Measurements from ENCODE around the gene PNKD.
A peak's percentile ranks its signal among the peaks of the same experiment; 100 is the strongest.

PNKD gene

DNA sequence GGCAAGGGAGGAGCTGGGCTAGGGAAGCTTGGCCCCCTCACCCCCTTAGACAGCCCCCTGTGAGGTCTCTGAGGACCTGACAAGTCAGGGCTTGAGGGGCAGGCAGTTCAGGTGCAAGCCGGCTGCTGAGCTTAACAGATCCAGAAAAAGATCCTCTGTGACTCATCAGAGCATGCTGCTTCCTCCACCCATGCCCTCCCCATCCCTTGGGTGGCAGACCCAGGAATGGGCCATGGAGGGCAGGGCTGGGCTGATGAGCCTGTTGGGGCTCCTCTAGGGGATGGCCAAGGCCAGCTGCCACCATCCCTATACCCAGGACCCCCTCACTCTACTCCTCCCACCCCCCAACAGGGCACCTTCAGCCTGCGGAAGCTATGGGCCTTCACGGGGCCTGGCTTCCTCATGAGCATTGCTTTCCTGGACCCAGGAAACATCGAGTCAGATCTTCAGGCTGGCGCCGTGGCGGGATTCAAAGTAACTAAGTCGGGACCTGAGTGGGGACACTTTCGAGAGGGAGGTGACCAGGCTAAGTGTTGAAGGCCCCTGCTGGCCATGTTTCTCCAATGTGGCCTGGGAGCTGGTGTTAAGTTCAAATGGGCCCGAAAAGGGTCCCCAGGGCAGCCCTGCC, 113.7 kb downstream of the PNKD start:
- no peak for DNase-seq

GRCh38 chr2:218384975-218385374, 114.7 kb downstream of the PNKD start:
- no peak for DNase-seq

- DNase-seq = no peak
Observed at GRCh38 chr2:218386505-218387368, 116.4 kb downstream of the PNKD start.

DNA sequence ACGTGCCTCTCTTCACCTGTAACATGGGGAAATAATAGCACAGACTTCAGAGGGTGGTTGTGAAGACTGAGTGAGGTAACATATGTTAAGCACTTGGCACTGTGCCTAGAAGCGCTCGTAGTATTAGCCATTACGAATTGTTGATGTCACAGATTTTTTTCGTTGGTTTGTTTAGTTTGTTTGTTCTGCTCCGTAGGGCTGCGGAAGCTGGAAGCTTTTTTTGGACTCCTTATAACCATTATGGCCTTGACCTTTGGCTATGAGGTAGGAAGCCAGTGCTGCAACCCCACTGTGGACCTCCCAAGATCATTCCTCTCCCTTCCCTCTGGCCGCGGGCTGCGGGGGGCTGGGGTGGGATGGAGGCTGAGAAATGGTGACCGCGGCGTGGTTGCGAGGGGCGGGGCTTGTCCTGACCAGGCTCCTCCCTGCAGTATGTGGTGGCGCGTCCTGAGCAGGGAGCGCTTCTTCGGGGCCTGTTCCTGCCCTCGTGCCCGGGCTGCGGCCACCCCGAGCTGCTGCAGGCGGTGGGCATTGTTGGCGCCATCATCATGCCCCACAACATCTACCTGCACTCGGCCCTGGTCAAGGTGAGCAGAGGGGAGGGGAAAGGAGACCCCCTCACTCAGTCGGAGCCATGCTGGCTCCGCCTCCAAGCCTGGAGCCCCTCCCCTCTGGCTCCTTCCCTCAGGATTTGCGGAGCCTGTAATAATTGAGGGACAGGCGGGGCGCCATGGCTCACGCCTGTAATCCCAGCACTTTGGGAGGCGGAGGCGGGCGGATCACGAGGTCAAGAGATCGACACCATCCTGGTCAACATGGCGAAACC, 117.3 kb downstream of the PNKD start:
- DNase-seq = peak; percentile 74

- DNase-seq = no peak
Observed at GRCh38 chr2:218389333-218390150, 119.2 kb downstream of the PNKD start.

- DNase-seq = no peak
Observed at GRCh38 chr2:218391202-218391601, 120.9 kb downstream of the PNKD start.

- DNase-seq = no peak
Observed at GRCh38 chr2:218392459-218392858, 122.1 kb downstream of the PNKD start.

GRCh38 chr2:218392891-218393462, 122.7 kb downstream of the PNKD start:
- DNase-seq = no peak

DNA sequence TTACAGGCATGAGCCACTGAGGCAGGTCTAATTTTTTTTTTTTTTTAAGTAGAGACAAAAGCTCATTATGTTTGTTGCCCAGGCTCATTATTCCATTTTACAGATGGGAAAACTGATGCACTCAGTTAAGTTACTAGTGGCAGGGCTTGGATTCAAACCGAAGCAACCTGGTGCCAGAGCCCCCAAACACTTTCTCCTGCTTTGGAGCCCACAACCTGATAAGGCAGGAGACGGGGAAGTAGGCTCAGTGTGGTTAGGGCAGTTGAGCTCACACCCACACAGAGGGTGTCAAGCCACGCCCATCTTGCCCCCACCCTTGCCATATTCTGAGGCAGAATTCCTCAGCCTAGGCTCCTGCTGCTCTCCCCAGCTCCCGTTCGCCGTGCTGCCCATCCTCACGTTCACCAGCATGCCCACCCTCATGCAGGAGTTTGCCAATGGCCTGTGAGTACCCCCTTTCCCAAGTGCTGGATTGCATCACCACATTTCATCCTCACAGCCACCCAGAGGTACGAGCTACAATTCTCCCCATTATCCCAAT, 123.5 kb downstream of the PNKD start:
- no peak for DNase-seq

GRCh38 chr2:218394298-218395089, 124.2 kb downstream of the PNKD start:
- DNase-seq = no peak

DNA sequence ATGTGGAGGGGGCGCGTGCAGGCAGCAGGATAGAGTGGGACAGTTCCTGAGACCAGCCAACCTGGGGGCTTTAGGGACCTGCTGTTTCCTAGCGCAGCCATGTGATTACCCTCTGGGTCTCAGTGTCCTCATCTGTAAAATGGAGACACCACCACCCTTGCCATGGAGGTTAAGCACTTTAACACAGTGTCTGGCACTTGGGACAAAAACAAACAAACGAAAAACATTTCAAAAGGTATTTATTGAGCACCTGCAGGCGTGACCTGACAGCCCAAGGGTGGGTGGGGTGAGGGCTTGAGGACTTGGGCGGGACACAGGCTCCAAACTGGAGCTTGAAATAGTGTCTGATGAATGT, 124.7 kb downstream of the PNKD start:
- DNase-seq = no peak

DNA sequence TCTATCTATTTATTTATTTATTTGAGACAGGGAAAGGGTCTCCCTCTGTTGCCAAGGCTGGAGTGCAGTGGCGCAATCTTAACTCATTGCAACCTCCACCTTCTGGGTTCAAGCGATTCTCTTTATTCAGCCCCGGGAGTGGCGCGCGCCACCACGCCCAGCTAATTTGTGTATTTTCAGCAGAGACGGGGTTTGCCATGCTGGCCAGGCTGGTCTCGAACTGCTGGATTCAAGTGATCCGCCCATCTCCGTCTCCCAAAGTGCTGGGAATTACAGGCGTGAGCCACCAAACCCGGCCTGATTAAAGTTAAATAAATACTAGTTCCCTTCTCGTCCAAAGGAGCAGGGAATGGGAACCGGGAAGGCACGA, 125.1 kb downstream of the PNKD start:
- no peak for DNase-seq

DNA sequence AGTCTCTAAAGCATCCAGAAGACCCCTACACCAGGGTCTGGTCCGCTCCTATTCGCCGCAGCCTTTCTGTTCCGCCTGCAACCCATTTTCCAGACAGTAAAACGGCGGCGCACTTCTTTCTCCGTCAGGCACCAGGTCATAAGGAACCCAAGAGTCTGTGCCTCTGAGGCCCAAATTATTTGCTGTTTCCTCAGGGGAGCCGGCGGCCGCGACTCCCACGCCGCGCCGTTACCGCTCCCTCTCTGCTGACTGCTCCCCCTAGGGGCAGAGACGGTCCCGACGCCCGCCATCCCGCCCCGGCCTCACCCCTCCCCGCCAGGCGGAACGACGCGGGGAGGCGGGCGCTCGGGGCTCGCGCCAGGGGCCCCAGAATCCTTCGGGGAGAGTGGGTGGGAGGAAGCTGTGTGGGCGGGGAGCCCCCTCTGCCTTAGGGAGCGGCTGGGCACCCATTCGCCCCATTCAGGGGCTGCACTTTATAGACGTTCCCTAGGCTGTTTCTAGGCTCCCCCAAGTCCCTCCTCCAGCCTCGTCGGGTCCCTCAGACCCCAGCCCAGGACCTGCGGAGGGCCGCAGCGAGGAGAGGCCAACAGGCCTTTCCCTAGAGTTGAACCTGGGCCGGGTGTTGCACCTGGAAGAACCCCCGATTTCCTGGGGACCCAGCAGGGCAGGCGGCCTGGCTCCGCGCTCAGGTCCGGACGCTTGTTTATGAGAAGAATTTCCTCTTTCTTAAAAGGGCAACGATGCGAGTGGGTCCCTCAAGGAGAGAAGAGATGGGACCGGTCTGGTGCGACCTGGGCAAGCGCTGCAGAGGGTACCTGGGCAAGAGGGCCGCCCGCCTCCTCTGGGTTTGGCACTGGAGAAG, 125.7 kb downstream of the PNKD start:
- DNase-seq = peak; percentile 94
